GM12875 (cell line): Measurements from ENCODE around the gene TNKS2.

Source experiments
- H3K4me3 ChIP-seq: one replicate; pipeline ENCODE4 v1.5.1; 2011; ENCODE audit warnings: low read depth, low read length, control low read depth
- CTCF ChIP-seq: IDR thresholded peaks from 2 replicates; pipeline ENCODE4 v1.5.1; 2011; ENCODE audit warnings: low read depth, mild to moderate bottlenecking, control low read depth, inconsistent platforms, low read length, moderate library complexity, borderline replicate concordance; ENCODE audit not compliant: insufficient read depth

Gene TNKS2

GRCh38 chr10:91820144-91820543, 21.9 kb downstream of the TNKS2 start:
- H3K4me3 ChIP-seq: no peak overlapping the region
- TF ChIP-seq CTCF: no peak

GRCh38 chr10:91824076-91824475, 25.9 kb downstream of the TNKS2 start:
- no peak for TF ChIP-seq CTCF
- H3K4me3 ChIP-seq: no peak overlapping the region

GRCh38 chr10:91829268-91829667, 31.0 kb downstream of the TNKS2 start:
- TF ChIP-seq CTCF: no peak
- H3K4me3 ChIP-seq: no peak overlapping the region

GRCh38 chr10:91838199-91838598, 40.0 kb downstream of the TNKS2 start:
- no peak for TF ChIP-seq CTCF

GRCh38 chr10:91843083-91843482, 44.9 kb downstream of the TNKS2 start:
- TF ChIP-seq CTCF: no peak

More at GRCh38 chr10:91838199-91838598, 40.0 kb downstream of the TNKS2 start:
- no peak overlapping the region for H3K4me3 ChIP-seq

GRCh38 chr10:91856637-91857036, 58.4 kb downstream of the TNKS2 start:
- TF ChIP-seq CTCF: peak; percentile 16; the same call in 1 of the 2 replicates
- no peak overlapping the region for H3K4me3 ChIP-seq

More at GRCh38 chr10:91843083-91843482, 44.9 kb downstream of the TNKS2 start:
- no peak overlapping the region for H3K4me3 ChIP-seq

- no peak overlapping the region for H3K4me3 ChIP-seq
- no peak for TF ChIP-seq CTCF
These were observed 62.7 kb downstream of the TNKS2 start for GRCh38 chr10:91860885-91861284.
